NOMO-1 (cell line): ENCODE measurements around the gene TRERF1.
"Not testable (repeated sequence)": the region's sequence is repeated elsewhere in the genome, so short reads cannot be mapped to it uniquely, and the experiment has no call there.

Source experiments
- DNase-seq, 2 experiments: peaks; one replicate each; lab custom pipeline; 2025; ENCODE audit not compliant: unreplicated experiment in 2 of 2; lab: John Stamatoyannopoulos, UW

The TRERF1 gene

DNA sequence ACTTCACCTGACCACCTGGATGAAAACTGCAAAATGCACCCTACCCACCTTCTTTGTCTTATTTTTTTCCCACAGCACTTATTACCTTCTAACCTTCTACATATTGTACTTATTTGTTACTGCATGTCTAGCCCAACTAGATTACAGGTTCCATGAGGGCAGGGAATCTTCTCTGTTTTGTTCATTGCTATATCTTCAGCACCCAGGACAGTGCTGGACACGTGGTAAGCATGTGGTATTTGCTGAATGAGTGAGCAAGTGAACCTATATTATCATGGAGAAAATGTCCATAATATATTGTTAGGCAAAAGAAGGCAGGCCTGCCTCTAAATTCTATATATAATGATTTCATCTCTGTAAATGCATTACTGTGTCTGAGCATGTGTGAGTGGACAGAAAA lies 107.0 kb downstream of the TRERF1 start:
- no peak for DNase-seq

DNA sequence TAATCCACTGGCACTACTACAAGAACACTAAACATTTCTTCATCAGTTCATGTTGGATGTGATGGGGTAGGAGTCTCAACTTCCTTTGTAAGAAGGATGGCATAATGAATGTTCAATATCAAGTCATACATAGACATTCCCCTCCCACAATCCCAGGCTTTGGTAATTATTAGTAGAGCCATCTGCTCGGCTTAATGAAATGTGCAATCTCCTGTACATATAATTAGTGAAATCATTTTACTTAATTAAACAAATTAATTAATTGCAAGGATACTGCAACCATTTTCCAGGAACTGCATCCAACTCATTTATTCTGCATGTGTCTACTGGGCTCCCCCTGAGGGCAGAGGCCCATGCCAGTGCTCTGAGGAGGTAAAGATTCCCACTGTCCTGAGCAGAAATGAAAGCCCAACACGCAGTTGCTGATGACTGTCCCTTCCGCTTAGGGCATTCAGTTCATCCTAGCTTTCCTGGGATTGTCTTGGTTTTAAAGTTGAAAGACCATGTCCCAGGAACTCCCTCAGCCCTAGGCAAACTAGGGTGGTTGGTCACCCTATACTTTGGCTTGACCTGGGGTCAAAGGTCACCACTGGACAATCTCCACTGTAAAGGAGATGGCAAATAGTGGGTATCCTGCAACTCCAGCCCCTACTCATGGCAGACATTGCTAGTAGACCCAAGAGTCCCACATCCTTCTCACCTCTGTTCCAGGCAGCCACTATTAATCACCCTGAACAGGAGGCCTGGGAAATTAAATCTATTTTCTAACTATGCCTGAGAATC lies 109.8 kb downstream of the TRERF1 start:
- DNase-seq: no peak

DNA sequence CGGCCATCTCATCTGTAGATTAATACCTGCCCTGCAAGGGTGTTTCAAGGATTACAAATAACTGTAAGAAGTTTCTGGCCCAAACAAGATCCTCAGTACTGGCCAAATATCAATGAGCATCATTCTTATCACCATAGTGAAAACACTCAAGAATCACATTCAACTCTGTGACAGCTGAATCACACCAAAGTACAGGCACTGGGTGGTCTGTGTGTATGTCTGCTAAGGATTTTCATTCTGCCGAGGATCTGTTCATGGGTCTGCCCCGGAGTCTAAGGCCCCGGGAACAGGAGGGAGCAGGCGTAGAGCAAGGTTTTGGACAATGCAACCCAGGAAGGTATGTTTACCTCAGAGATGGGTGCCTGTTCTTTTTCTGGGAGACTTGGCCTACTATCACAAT lies 110.5 kb downstream of the TRERF1 start:
- no peak for DNase-seq

DNA sequence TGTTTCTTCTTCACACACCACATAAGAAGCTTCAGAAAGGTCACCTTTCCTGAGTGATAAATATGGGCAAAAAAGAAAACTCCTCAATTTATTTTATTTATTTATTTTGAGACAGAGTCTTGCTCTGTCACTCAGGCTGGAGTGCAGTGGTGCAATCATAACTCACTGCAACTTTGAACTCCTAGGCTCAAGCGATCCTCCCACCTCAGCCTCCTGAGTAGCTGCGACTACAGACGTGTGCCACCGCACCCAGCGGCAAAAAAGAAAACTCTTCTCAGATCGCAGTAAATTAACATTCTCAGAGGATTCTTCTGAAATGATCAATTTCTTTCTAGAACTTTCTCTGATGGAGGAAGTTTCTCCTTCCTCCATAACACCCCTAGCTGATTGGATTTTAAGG lies 111.2 kb downstream of the TRERF1 start:
- no peak for DNase-seq

DNA sequence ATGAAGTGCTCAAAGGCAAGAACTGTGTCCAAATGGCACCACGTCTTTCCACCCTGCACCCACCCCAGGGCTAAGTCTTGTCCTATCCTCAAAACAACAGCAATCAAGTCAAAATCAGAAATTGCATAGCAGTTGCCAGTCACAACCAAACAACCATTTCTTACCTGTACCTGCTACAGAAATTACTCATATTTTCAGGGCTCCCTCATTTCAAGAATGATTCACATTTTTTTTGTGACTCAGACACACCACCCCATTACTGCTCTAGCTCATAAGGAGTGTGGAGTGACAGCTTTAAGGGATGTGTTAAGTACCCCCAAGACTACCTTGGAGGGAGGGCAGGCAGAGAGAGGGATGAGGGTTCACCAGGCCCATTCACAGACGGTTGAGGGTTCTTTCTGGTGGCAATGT lies 111.7 kb downstream of the TRERF1 start:
- no peak for DNase-seq

DNA sequence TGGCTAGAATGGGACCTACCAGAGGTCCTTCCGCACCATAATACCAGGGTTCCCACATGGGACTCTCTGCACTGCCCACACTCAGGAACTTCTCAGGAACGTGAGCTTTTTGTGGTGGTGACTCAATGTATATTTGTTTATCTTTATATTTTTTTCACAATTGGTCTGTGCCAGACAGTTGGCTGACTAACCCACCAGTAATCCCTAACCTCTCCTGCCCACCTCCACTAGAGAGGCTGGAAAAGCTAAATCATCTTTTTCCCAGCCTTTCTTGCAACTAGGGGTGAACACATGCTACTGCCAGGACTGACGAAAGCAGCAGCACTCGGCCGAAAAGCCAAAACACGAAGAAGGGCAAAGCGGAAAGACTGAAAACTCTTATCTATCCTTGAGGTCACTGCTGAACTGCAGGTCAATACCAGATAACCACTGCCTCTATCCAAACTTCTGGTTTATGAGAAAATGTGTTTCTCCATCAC lies 112.9 kb downstream of the TRERF1 start:
- no peak for DNase-seq

DNA sequence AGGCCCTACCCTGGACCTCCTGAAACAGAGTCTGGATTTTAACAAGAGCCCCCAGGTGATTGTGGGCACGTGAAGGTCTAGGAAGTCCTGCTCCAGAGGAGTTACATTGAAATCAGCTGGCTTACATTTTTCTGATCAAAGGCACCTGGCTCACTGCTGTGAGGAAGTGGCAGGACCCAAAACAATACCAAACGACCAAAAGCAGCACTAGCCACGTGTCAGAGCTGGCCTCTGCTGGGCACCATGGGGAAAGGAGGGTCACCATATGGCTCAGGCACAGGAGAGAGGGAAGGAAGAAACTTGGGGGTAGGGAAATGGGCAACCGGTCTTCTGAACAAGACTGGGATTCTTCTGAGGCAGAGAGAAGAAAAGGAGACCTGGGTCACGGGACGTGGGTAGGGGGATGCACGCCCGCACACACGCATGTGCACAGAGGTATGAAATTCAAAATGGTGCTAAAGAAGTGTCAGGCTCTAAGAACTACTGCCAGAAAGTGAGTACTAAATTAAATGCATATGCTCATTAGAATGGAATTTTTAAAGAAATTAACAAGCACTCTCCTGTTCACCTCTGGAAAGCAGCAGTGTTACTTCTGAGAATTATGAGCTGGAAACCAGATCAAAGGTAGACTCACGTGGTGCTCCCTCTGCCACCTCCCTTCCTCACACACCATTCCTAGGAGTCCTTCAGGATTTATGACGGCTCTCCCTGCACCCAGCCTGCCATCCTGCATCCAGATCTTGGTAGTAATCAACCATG lies 113.6 kb downstream of the TRERF1 start:
- no peak for DNase-seq

DNA sequence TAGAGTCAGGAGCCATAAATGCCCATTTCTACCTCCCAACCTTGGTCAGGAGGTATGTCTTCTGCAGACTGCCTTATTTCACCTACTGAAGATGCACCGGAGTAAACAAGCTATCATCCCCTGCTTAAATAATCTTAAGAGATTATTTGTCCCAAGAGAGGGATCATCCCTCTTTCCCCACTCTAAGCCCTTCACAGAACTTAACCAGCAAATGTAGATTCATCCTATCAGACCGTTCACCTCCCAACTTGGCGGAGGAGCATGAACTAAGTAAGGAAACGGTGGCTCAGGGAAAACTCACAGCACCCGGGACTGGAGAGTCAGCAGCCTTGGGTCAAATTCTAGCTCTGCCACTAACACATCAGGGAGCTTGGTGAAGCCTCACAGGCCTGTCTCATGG lies 115.3 kb downstream of the TRERF1 start:
- no peak for DNase-seq

DNA sequence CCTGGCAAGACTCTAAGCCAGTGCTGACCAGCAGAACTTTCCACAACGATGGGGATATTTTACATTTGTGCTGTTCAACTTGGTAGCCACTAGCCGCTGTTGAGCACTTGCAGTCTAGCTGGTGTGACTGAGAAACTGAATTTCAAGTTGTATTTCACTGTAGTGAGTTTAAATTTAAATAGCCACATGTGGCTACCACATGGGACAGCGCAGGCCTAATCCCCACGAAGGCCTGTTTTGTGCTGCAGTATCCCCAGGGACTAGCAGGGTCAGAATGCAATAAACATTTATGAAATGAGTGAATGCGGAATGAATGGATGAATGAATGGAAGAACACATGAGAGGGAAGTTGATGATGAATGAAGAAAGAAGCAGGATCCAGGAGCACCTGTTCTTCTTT lies 115.8 kb downstream of the TRERF1 start:
- no peak for DNase-seq

DNA sequence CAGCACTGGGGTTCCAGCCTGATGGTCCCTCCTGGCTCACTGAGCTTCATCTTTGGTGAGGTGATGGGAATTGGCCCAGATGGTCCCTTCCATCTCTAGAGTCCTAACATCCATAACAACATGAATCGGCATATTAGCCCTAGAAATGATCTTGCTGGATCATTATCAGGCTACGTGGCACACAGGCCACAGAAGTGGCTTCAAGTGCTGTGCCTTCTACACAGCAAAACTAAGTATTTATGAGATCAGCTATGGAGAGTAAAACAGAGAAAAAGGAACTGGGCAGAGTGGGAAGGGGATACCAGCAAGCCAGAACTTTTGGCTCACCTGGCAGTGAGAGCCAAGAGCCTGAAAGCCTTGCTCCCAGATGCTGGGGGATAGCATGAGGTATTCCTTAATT lies 116.9 kb downstream of the TRERF1 start:
- DNase-seq: no peak

DNA sequence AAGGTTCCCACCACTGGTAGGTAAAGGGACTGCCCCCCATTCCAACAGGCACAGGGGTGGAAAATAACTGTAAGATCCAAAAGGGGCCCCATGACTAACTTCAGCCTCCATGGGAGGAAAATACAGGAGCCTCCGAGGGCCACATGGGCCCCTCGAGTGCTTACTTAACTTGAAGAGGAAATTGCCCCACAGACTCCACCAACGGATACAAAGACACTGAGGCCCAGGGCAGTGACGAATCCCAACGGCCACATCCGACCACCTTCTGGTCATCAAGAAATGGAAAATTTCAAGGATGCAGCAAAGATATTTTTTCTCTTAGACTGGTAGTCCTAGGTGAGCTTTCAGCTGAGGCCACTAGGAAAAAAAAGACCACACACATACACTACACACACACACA lies 118.1 kb downstream of the TRERF1 start:
- DNase-seq: peak; percentile 91 to 98

DNA sequence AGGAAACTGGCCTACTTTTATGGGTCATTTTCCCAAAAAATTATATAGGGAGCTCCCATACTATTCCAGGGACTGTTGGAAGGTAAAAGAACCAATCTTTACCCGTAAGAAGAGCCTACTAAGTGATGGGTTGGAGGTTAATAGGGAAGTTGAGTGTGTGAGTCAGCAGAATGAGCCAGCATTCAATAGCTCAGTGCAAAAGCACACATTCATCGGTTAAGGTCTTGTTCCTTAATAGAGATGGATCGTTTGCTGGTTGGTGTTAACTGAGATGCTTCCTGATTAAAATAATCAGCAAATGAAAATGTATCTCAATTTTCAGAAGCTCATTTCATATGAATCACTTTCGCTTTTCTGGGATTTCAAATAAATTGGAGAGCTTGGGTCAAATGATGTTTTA lies 118.8 kb downstream of the TRERF1 start:
- DNase-seq: peak; percentile 77 to 87

DNA sequence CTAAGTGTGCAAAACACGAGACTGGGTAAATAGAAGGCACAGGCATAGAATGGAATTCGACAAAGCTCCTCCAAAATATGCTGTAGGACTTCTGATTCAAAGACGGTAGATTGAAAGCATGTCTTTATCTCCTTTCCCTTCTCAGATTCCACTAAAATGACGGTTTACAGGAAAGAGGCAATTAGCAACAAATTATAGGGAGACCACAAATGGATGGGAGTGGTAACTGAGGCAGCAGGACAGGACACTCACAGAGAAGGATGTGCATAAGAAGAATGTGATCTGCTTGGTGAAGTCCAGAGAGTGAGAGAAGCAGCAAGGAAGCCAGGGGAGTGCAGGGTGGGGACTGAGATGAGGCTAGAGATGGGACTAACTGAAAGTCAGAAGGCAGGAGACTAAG lies 120.7 kb downstream of the TRERF1 start:
- no peak for DNase-seq

DNA sequence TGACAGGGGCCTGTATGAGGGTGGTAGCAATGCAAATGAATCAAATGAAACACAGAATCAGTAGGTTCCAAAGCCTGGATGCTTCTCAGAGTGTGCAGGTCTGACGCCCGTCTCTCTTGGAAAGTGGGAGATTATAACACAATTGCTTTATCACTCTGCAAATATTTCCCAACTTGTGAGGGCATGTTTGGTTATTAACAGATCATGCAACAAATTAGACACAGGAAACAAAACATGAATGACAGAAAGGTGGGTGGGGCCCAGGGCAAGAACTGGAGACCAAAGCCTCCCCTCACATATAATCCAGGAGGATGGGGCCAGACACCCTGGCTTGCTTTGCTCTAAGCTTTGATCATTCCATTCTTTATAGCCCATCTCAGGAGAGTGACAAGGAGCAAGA lies 125.5 kb downstream of the TRERF1 start:
- peak; percentile 27 to 33 for DNase-seq

DNA sequence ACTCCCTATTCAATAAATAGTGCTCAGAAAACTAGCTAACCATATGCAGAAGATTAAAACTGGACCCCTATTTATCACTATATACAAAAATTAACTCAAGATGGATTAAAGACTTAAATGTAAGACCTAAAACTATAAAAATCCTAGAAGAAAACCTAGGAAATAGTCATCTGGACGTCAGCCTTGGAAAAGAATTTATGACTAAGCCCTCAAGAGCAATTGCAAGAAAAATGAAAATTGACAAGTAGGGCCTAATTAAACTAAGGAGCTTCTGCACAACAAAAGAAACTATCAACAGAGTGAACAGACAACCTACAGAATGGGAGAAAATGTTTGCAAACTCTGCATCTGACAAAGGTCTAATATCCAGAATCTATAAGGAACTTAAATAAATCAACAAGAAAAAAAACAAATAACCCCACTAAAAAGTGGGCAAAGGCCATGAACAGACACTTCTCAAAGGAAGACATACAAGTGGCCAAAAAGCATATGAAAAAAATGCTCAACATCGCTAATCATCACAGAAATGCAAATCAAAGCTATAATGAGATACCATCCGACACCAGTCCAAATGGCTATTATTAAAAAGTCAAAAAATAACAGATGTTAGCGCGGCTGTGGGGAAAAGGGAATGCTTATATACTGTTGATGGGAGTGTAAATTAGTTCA lies 126.9 kb downstream of the TRERF1 start:
- not testable (repeated sequence) for DNase-seq

DNA sequence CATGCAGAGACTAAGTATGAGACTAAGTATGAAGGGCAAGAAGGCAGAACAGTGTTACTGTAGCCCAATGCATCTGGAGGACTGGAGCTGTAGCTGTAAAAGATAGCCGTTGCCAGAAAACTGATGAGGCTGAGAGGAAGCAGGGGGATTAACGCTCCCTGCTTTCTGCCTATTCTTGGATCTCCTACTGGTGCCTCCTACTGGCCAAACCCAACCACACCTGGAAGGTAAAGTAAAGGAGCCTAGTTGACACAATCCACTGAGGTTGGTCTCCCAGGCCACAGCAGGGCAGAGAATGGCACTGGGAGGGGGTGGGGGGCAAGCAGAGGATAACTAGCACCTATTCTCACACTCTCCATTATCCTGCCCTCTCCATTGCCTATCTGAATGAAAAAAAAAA lies 129.1 kb downstream of the TRERF1 start:
- no peak for DNase-seq

DNA sequence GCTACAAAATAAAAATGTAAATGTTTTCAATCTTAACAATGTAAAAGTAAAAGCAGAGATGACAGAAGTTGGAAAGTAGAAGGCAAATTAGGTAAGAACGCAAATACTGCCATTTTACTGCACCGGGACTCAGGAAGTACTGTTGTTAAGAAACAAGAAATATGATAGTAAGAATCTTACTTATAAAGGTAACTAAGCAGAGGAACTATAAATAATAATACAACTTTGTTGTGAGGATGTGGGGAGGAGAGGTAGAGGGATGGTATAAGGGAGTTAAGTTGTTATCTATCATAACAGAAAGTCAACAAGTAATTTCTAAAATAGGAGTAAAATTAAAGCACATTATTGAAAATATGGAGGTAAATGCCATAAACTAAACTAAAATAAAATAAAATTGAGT lies 129.8 kb downstream of the TRERF1 start:
- DNase-seq: no peak

DNA sequence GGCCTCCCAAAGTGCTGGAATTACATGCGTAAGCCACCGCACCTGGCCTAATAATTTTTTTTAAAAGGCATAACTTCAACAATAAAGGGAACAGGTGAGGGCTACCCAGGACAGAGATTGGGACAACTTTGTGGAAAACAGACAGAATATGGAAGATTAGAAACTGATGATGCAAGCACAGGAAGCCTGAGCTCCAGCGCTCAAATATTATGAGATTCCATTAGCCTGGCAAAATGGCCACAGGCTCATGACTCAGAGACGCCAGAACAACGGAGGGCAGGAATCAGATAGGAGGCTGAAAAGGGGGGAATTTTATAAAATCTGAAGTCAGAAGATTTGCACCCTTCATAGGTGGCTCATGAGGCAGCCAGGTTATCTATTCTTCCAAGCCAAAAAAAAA lies 131.0 kb downstream of the TRERF1 start:
- no peak for DNase-seq

DNA sequence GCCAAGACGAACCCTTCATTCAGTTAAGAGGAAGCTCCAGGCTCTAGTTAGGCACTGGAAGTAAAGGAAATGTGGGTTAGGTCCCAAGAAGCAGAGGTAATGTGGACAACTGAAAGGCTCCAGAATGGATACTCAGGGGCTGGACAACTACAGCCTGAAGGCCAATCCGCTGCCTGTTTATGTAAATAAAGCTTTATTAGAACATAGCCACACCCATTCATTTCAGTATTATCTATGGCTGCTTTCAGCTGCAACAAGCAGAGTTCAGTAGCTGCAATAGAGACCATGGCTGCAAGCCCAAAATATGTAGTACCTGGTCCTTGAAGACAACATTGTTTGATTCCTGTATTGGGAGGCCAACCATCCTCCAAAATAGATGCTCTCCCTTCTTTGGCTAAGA lies 133.2 kb downstream of the TRERF1 start:
- no peak for DNase-seq

DNA sequence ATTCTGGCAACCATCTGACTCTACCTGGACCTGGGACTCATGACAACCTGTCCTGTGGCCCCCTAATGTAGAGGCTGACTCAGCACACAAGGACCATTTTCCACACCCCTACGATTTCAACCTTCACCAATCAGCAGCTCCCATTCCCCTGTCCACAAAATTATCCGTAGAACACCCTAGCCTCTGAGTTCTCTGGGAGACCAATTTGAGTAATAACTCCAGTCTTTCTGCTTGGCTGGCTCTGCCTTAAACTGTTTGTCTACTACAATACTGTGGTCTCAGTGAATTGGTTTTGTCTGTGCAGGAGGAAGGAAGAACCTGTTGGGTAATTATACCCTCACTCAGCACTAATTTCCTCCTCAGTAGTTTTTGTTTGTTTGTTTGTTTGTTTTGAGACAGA lies 134.7 kb downstream of the TRERF1 start:
- peak; percentile 8 to 62 for DNase-seq
